Measurements from ENCODE around the gene GAS2L1.

- TF ChIP-seq, protein P1, sequence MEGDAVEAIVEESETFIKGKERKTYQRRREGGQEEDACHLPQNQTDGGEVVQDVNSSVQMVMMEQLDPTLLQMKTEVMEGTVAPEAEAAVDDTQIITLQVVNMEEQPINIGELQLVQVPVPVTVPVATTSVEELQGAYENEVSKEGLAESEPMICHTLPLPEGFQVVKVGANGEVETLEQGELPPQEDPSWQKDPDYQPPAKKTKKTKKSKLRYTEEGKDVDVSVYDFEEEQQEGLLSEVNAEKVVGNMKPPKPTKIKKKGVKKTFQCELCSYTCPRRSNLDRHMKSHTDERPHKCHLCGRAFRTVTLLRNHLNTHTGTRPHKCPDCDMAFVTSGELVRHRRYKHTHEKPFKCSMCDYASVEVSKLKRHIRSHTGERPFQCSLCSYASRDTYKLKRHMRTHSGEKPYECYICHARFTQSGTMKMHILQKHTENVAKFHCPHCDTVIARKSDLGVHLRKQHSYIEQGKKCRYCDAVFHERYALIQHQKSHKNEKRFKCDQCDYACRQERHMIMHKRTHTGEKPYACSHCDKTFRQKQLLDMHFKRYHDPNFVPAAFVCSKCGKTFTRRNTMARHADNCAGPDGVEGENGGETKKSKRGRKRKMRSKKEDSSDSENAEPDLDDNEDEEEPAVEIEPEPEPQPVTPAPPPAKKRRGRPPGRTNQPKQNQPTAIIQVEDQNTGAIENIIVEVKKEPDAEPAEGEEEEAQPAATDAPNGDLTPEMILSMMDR (IDR thresholded peaks at IDR 0.05), result no peak
- TF ChIP-seq REST (IDR thresholded peaks at IDR 0.05; ENCODE audit: insufficient read depth in 1 of 2, low read depth in 2 of 2, low read length in 1 of 2) (no peak), POLR2AphosphoS5 (IDR thresholded peaks at IDR 0.05; ENCODE audit: low read depth, low read length) (no peak), SIN3A (IDR thresholded peaks at IDR 0.05; ENCODE audit: borderline replicate concordance, insufficient read depth, low read depth, low read length) (no peak)
Observed at GRCh38 chr22:29275167-29275566, 31.3 kb upstream of the GAS2L1 start.
